HG03575 (cell line): ENCODE data around the gene NOC4L.
"Not testable (repeated sequence)": the region's sequence is repeated elsewhere in the genome, so short reads cannot be mapped to it uniquely, and the experiment has no call there.

ENCODE experiments used
- ATAC-seq: cut with Tn5 transposase; IDR thresholded peaks from one replicate; pipeline ENCODE4 v1.9.1; 2021; ENCODE audit not compliant: unreplicated experiment, insufficient number of reproducible peaks, low FRiP score; ENCODE audit errors: extremely low read depth

NOC4L gene

GRCh38 chr12:132118876-132119275 is 25.4 kb upstream of the NOC4L start:
- no peak for ATAC-seq

GRCh38 chr12:132121283-132121682 is 23.0 kb upstream of the NOC4L start:
- ATAC-seq: no peak

- no peak for ATAC-seq
Measured at GRCh38 chr12:132123970-132124765, 20.1 kb upstream of the NOC4L start.

GRCh38 chr12:132124766-132125425 is 19.4 kb upstream of the NOC4L start:
- no peak for ATAC-seq

- no peak for ATAC-seq
Measured at GRCh38 chr12:132125736-132126135, 18.5 kb upstream of the NOC4L start.

- no peak for ATAC-seq
Measured at GRCh38 chr12:132127041-132127440, 17.2 kb upstream of the NOC4L start.

GRCh38 chr12:132129007-132129406 is 15.2 kb upstream of the NOC4L start:
- no peak for ATAC-seq

- ATAC-seq: no peak
Measured at GRCh38 chr12:132130690-132131089, 13.6 kb upstream of the NOC4L start.

- ATAC-seq: no peak
Measured at GRCh38 chr12:132131229-132131628, 13.0 kb upstream of the NOC4L start.

GRCh38 chr12:132131952-132132351 is 12.3 kb upstream of the NOC4L start:
- no peak for ATAC-seq

- ATAC-seq: no peak
Measured at GRCh38 chr12:132132609-132133430, 11.4 kb upstream of the NOC4L start.

GRCh38 chr12:132133952-132134652 is 10.2 kb upstream of the NOC4L start:
- ATAC-seq: no peak

GRCh38 chr12:132134653-132135183 is 9.5 kb upstream of the NOC4L start:
- not testable (repeated sequence) for ATAC-seq

- not testable (repeated sequence) for ATAC-seq
Measured at GRCh38 chr12:132136226-132136625, 8.0 kb upstream of the NOC4L start.

- no peak for ATAC-seq
Measured at GRCh38 chr12:132137483-132138125, 6.7 kb upstream of the NOC4L start.

GRCh38 chr12:132138941-132139871 is 5.1 kb upstream of the NOC4L start:
- no peak for ATAC-seq

- ATAC-seq: no peak
Measured at GRCh38 chr12:132139912-132140311, 4.3 kb upstream of the NOC4L start.
